A549 (cell line): ENCODE data around the gene TMEM40.

Experiments
- CTCF ChIP-seq: fragments of >200 bp; sonication (Bioruptor Twin); formaldehyde crosslinking; IDR thresholded peaks from 3 replicates; pipeline ENCODE4 v1.5.1; 2016
- REST ChIP-seq: fragments of 200-600 bp; sonication (generic); IDR thresholded peaks from 2 replicates; pipeline ENCODE4 v1.6.1; 2016; ENCODE audit warnings: antibody characterized with exemption, mild to moderate bottlenecking, moderate library complexity

DNA sequence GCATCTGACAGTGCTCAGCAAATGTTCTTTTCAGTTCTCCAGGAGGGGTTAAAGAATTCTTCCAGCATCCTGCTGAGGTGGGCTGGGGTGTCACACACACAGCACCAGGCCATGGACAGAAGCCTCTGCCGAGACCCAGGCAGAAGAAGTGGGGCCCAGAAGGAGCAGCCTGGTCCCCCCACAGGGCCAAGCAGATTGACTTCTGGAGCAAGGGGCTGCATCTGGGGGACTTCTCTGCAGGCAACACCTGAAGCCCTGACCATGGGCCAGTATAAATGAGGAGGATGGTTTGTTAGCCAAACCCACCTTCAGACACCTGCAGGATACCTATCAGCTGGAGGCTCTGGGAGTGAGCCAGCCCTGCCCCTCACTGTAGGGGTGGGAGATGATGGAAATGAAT, 16.2 kb upstream of the TMEM40 start:
- TF ChIP-seq REST, result no peak
- no peak for TF ChIP-seq CTCF
